ENCODE measurements around the gene CYTH4.

CYTH4 gene

GRCh38 chr22:37358917-37359316, 76.6 kb downstream of the CYTH4 start:
- Histone ChIP-seq H3K27ac (ENCODE audit: poor library complexity, severe bottlenecking) (no peak overlapping the region), H3K4me1 (ENCODE audit: insufficient read depth, poor library complexity, severe bottlenecking) (peaks cover 6% of the 10 kb centered on the region), H3K27me3 (ENCODE audit: insufficient read depth, poor library complexity, severe bottlenecking) (no peaks in the 10 kb centered on the region), H3K9me3 (ENCODE audit: severe bottlenecking) (no peaks in the 10 kb centered on the region), H3K36me3 (ENCODE audit: low read depth) (no peaks in the 10 kb centered on the region), H3K4me3 (ENCODE audit: severe bottlenecking) (no peak overlapping the region)
- TF ChIP-seq CTCF (IDR thresholded peaks at IDR 0.05; ENCODE audit: poor library complexity, severe bottlenecking), result no peak
- no peak for DNase-seq (ENCODE audit: low spot score)
- no peak for ATAC-seq (ENCODE audit: low read depth)

DNA sequence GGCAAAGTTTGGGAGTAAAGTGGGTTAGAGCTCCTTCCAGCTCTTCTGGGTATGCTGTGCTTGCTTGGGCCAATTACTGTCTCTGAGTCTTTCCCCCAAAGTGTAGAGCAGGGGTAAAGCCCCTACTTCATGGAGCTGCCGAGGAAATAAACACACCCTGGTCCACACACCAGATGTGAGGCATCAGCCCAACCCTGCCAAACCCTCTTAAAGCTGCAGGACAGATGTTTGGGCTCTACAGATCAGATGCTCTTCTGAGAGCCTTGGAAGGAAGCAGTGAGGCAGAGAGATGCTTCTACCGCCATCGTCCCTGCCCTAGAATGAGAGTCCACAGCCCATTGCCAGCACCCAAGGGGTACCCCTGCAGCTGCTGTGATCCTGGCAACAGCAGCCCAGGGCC, 80.3 kb downstream of the CYTH4 start:
- H3K27me3 ChIP-seq (ENCODE audit: insufficient read depth, poor library complexity, severe bottlenecking), result no peaks in the 10 kb centered on the region
- no peak overlapping the region for H3K27ac ChIP-seq (ENCODE audit: poor library complexity, severe bottlenecking)
- H3K9me3 ChIP-seq (ENCODE audit: severe bottlenecking), result no peaks in the 10 kb centered on the region
- H3K4me1 ChIP-seq (ENCODE audit: insufficient read depth, poor library complexity, severe bottlenecking), result no peaks in the 10 kb centered on the region
- ATAC-seq (ENCODE audit: low read depth), result no peak
- H3K4me3 ChIP-seq (ENCODE audit: severe bottlenecking), result no peak overlapping the region
- no peaks in the 10 kb centered on the region for H3K36me3 ChIP-seq (ENCODE audit: low read depth)
- no peak for TF ChIP-seq CTCF (IDR thresholded peaks at IDR 0.05; ENCODE audit: poor library complexity, severe bottlenecking)
- no peak for DNase-seq (ENCODE audit: low spot score)

GRCh38 chr22:37363261-37363992, 81.1 kb downstream of the CYTH4 start:
- Histone ChIP-seq H3K36me3 (ENCODE audit: low read depth) (no peaks in the 10 kb centered on the region), H3K4me1 (ENCODE audit: insufficient read depth, poor library complexity, severe bottlenecking) (no peaks in the 10 kb centered on the region), H3K4me3 (ENCODE audit: severe bottlenecking) (no peak overlapping the region), H3K9me3 (ENCODE audit: severe bottlenecking) (no peaks in the 10 kb centered on the region), H3K27me3 (ENCODE audit: insufficient read depth, poor library complexity, severe bottlenecking) (no peaks in the 10 kb centered on the region), H3K27ac (ENCODE audit: poor library complexity, severe bottlenecking) (no peak overlapping the region)
- DNase-seq (ENCODE audit: low spot score) (no peak), ATAC-seq (ENCODE audit: low read depth) (no peak)
- no peak for TF ChIP-seq CTCF (IDR thresholded peaks at IDR 0.05; ENCODE audit: poor library complexity, severe bottlenecking)

Measured in RWPE2 (cell line).